ENCODE results near the gene CFAP107.
"Not testable (repeated sequence)": the region's sequence is repeated elsewhere in the genome, so short reads cannot be mapped to it uniquely, and the experiment has no call there.

The CFAP107 gene

DNA sequence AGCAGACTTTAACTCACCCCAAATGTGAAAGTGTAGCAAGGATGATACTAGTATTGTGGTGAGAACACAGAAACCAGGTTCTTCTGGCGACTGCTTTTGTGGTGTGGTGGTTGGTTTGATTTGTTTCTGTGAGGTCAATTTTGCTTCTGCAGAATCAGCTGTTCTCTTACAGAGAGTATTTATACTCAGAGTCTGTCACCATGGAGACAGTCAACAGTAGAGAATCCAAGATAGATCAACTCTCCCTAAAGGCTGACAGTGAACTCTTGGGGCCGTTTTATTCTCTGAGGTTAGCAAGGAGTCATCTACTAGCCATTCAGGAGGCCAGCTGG, at the start of gene CFAP107:
Gene CFAP107 (plus strand): TSS at position 209 of the 332 bp plus-strand sequence. CDS start 231 bp downstream, outside the sequence.
- FAIRE-seq = no peak

DNA sequence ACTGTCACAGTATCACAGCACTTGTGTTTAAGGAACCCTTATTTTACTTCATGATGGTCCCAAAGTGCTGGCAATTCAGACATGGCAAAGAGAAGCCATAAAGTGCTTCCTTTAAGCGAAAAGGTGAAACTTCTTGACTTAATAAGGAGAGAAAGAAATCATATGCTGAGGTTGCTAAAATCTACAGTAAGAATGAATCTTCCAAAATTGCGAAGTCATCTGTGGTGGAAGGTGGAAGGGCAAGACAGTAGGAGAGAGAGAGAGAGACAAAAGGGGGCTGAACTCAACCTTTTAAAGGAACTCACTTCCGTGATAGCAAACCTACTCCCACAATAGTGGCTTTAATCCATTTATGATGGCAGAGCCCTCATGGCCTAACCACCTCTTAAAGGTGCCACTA, 49.3 kb upstream of the CFAP107 start:
- no peak for FAIRE-seq

GRCh38 chr1:12697397-12697796, 48.6 kb upstream of the CFAP107 start:
- FAIRE-seq = no peak

- FAIRE-seq = no peak
Measured at GRCh38 chr1:12703821-12704451, 42.1 kb upstream of the CFAP107 start.

GRCh38 chr1:12706061-12706460, 39.9 kb upstream of the CFAP107 start:
- FAIRE-seq = no peak

- FAIRE-seq = no peak
Measured at GRCh38 chr1:12708396-12709090, 37.5 kb upstream of the CFAP107 start.

DNA sequence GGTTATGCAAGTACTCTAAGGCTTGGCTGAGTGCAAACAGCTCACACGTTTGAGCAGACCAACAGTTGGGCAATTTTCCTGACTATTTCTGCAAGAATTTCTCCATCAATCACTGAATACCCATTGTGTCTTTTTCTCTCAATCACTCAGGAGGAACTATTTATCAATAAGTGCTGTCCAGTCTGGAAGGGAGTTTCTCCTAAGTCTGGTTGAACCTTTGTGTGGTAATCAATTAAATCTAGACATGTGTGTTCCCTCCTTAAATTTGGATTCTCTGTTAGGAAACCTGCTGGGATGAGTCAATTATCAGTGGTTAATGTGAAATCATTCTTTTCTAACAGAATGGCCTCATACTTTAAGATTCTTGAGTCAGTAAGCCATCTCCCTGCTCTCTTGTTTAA, 36.9 kb upstream of the CFAP107 start:
- no peak for FAIRE-seq

- FAIRE-seq = no peak
Measured at GRCh38 chr1:12709696-12710095, 36.3 kb upstream of the CFAP107 start.

GRCh38 chr1:12711536-12711935, 34.5 kb upstream of the CFAP107 start:
- FAIRE-seq = no peak

GRCh38 chr1:12712076-12712475, 33.9 kb upstream of the CFAP107 start:
- FAIRE-seq = no peak

DNA sequence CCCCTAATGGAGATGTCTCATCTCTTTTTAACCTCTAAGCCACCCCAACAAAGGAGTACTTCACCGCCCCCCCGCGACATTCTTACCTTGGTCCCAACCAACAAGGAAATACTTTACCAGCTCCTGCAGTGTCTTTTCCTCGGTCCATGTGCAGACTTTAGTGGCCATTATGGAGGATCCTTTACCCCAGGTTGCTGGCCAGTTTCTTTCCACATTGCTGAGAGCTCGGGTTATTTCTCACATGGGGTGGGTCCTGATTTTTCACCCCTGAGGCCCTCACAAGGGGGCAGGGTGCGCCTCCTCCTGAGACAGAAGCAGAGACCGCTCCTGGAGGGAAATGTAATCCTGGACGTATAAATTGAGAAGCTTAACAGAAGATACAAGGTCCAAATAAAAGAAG, 33.1 kb upstream of the CFAP107 start:
- FAIRE-seq = no peak

- not testable (repeated sequence) for FAIRE-seq
Measured at GRCh38 chr1:12713651-12714050, 32.3 kb upstream of the CFAP107 start.

GRCh38 chr1:12714710-12715475, 31.1 kb upstream of the CFAP107 start:
- FAIRE-seq = no peak

GRCh38 chr1:12715896-12716437, 30.0 kb upstream of the CFAP107 start, which contains the start of gene AADACL3:
Gene AADACL3 (plus strand): TSS chr1:12716110. CDS start chr1:12716177, 67 bp downstream.
- FAIRE-seq = no peak

DNA sequence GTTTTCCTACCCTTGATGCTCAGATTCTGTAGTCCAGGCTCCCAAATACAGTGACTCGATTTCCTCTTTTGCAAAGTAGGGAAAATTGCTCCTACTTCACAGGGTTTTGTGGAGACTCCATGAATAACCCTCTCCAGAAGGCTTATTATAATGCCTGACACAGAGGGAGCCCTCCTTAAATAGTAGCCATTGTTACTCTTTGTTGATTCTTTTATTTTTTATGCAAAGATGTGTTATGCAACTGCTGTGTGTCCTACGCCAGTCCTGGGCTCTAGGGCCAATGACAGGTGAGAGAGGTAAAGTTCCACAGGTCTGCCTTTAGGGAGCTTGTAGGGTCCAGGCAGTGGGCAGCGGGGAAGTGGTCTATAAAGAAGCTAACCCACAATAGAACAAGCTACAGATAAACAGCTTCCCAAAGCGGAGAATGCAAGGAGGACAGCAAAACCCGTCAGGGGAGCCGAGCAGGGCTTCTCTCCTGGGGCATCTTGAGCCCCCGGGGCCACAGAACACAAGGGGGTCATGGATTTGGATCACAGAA, 28.6 kb upstream of the CFAP107 start:
- FAIRE-seq = no peak

- no peak for FAIRE-seq
Measured at GRCh38 chr1:12722626-12723025, 23.4 kb upstream of the CFAP107 start.

GRCh38 chr1:12728391-12728790, 17.6 kb upstream of the CFAP107 start:
- FAIRE-seq = no peak

DNA sequence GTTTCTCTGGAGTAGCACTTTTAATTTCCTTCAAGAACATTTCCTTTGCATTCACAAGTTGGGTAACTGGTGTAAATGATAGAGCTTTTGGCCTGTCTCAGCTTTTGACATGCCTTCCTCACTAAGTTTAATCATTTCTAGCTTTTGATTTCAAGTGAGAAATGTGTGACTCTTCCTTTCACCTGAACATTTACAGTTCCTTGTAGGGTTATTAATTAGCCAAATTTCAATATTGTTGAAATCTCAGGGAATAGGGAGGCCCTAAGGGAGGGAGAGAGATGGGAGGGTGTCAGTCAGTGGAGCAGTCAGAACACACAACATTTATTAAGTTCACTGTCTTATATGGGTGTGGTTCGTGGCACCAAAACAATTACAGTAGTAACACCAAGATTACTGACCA, 15.8 kb upstream of the CFAP107 start:
- no peak for FAIRE-seq

DNA sequence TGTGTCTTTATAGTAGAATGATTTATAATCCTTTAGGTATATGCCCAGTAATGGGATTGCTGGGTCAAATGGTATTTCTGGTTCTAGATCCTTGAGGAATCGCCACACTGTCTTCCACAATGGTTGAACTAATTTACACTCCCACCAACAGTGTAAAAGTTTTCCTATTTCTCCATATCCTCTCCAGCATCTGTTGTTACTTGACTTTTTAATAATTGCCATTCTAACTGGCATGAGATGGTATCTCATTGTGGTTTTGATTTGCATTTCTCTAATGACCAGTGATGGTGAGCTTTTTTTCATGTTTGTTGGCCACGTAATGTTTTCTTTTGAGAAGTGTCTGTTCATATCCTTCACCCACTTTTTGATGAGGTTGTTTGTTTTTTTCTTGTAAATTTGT, 14.9 kb upstream of the CFAP107 start:
- not testable (repeated sequence) for FAIRE-seq

DNA sequence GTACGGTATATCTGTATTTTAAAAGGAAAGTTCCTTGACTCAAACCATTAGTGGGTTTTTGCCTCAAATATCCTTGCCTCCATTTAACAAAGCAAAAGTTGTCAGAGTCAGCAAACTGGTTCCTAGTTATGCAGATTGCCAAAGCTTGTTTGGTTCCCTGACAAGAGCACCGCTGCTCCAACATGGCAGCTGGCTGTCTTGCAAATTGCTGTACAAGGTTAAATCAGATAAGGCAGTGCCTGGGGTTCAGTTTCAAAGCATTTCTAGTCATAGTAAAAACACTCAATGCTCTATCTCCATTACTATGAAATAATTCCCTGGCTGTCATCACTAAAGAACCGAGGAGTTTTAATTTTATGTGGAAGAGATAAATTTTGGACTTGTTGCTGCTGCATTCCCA, 11.3 kb upstream of the CFAP107 start:
- FAIRE-seq = no peak

DNA sequence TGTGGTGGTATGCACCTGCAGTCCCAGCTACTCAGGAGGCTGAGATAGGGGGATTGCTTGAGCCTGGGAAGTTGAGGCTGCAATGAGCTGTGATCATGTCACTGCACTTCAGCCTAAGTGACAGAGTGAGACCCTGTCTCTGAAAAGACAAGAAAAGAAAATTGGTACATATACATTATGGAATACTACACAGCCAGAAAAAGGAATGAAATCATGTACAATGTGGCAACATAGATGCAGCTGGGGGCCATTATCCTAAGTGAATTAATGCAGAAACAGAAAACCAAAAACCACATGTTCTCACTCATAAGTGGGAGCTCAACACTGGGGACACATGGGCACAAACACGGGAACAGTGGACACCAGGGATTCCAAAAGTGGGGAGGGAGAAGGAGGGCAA, 7.1 kb upstream of the CFAP107 start:
- FAIRE-seq = no peak

DNA sequence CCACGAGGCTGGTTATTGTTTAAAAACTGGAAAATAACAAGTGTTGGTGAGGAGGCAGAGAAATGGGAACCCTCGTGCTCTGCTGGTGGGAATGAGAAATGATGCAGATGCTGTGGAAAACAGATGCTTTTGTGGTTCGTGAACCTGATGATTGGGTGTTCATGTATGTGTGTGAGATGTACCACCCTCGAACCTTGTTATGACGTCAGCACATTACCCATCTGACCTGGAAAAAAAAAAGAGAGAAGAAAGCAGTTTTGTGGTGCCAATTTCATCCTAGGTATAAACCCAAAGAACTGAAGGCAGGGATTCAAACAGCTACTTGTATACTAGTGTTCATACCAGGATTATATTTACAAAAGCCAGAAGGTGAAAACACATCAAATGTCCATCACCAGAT, 6.4 kb upstream of the CFAP107 start:
- FAIRE-seq = no peak

DNA sequence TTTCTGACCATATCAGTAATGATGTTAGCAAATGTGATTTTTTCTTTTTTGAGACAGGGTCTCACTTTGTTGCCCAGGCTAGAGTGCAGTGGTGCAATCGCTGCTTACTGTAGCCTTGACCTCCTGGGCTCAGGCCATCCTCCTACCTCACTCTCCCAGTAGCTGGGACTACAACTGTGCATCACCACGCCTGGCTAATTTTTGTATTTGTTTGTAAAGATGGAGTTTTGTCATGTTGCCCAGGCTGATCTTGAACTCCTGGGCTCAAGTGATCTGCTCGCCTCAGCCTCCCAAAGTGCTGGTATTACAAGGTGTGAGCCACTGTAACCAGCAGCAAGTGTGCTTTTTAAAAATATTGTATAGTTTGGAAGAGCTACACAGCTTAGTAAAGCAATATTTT, 4.1 kb upstream of the CFAP107 start:
- FAIRE-seq = no peak
